ENCODE results near the gene PGF. TPM values are rescaled to one million over a fixed set of nuclear protein-coding genes. Genes with fewer than 3 reads are reported as not detected.

The PGF gene
- total RNA-seq = 16.3 and 24.5 TPM in 2 replicates

GRCh38 chr14:74955229-74956026, at the start of gene PGF:
Gene PGF (minus strand): TSS chr14:74955597. CDS start chr14:74955242, 355 bp downstream.
- no peaks in the 10 kb centered on the region for H3K79me2 ChIP-seq (ENCODE audit: insufficient read depth, low read length)
- H3K4me2 ChIP-seq (ENCODE audit: insufficient read depth, low read length) = peak within 1 kb of the TSS; percentile 86
- H3K4me3 ChIP-seq (ENCODE audit: insufficient read depth, low read length) = peak within 1 kb of the TSS; percentile 75
- no peaks in the 10 kb centered on the region for H4K20me1 ChIP-seq (ENCODE audit: insufficient read depth, low read length)
- no peak for TF ChIP-seq CTCF (IDR thresholded peaks at IDR 0.05; ENCODE audit: extremely low read depth, low read depth, low read length)
- H3K27ac ChIP-seq (ENCODE audit: low read depth, low read length) = no peak within 1 kb of the TSS
- peaks cover 19% of the 10 kb centered on the region for H3K4me1 ChIP-seq (ENCODE audit: insufficient read depth, low read length)
- no peaks in the 10 kb centered on the region for H3K27me3 ChIP-seq (ENCODE audit: insufficient read depth, low read length)
- H2AFZ ChIP-seq (ENCODE audit: low read length) = peak within 1 kb of the TSS; percentile 70
- DNase-seq (ENCODE audit: insufficient read length, low spot score, missing footprints) = peak; percentile 96
- H3K9me3 ChIP-seq (ENCODE audit: low read depth, low read length) = no peaks in the 10 kb centered on the region
- H3K36me3 ChIP-seq (ENCODE audit: insufficient read depth, low read length) = no peaks in the 10 kb centered on the region

GRCh38 chr14:75003250-75004027, 48.0 kb upstream of the PGF start:
- H3K9me3 ChIP-seq (ENCODE audit: low read depth, low read length) = no peaks in the 10 kb centered on the region
- H3K4me3 ChIP-seq (ENCODE audit: insufficient read depth, low read length) = peak overlapping the region; percentile 98
- peak overlapping the region; percentile 73 for H3K27ac ChIP-seq (ENCODE audit: low read depth, low read length)
- peaks cover 8% of the 10 kb centered on the region for H3K4me1 ChIP-seq (ENCODE audit: insufficient read depth, low read length)
- peaks cover 34% of the 10 kb centered on the region for H3K79me2 ChIP-seq (ENCODE audit: insufficient read depth, low read length)
- peak overlapping the region; percentile 90 for H3K4me2 ChIP-seq (ENCODE audit: insufficient read depth, low read length)
- DNase-seq (ENCODE audit: insufficient read length, low spot score, missing footprints) = no peak
- peaks cover 6% of the 10 kb centered on the region for H4K20me1 ChIP-seq (ENCODE audit: insufficient read depth, low read length)
- peaks cover 36% of the 10 kb centered on the region for H3K36me3 ChIP-seq (ENCODE audit: insufficient read depth, low read length)
- H2AFZ ChIP-seq (ENCODE audit: low read length) = peak overlapping the region; percentile 98
- no peaks in the 10 kb centered on the region for H3K27me3 ChIP-seq (ENCODE audit: insufficient read depth, low read length)
- no peak for TF ChIP-seq CTCF (IDR thresholded peaks at IDR 0.05; ENCODE audit: extremely low read depth, low read depth, low read length)

GRCh38 chr14:75002392-75003249, 47.2 kb upstream of the PGF start, which contains the start of gene EIF2B2:
Gene EIF2B2 (plus strand): TSS chr14:75002921. CDS start chr14:75002991, 70 bp downstream.
- H3K4me3 ChIP-seq (ENCODE audit: insufficient read depth, low read length) = peak within 1 kb of the TSS; percentile 98
- H3K79me2 ChIP-seq (ENCODE audit: insufficient read depth, low read length) = peaks cover 33% of the 10 kb centered on the region
- H4K20me1 ChIP-seq (ENCODE audit: insufficient read depth, low read length) = peaks cover 6% of the 10 kb centered on the region
- H3K4me1 ChIP-seq (ENCODE audit: insufficient read depth, low read length) = peaks cover 8% of the 10 kb centered on the region
- H3K36me3 ChIP-seq (ENCODE audit: insufficient read depth, low read length) = peaks cover 28% of the 10 kb centered on the region
- H3K27ac ChIP-seq (ENCODE audit: low read depth, low read length) = peak within 1 kb of the TSS; percentile 73
- H2AFZ ChIP-seq (ENCODE audit: low read length) = peak within 1 kb of the TSS; percentile 98
- H3K9me3 ChIP-seq (ENCODE audit: low read depth, low read length) = no peaks in the 10 kb centered on the region
- peak; percentile 96 for DNase-seq (ENCODE audit: insufficient read length, low spot score, missing footprints)
- no peak for TF ChIP-seq CTCF (IDR thresholded peaks at IDR 0.05; ENCODE audit: extremely low read depth, low read depth, low read length)
- no peaks in the 10 kb centered on the region for H3K27me3 ChIP-seq (ENCODE audit: insufficient read depth, low read length)
- H3K4me2 ChIP-seq (ENCODE audit: insufficient read depth, low read length) = peak within 1 kb of the TSS; percentile 90
